DND-41 (cell line): Measurements from ENCODE around the gene SP140.

Experiments used
- EZH2 ChIP-seq: IDR thresholded peaks from 3 replicates; pipeline ENCODE4 v1.6.1; 2012; ENCODE audit warnings: borderline replicate concordance, low read depth, mild to moderate bottlenecking, moderate library complexity, low read length, inconsistent platforms; ENCODE audit not compliant: severe bottlenecking
- TF ChIP-seq, protein P1 (sequence below): IDR thresholded peaks from 2 replicates; pipeline ENCODE4 v1.5.1; 2012; ENCODE audit warnings: borderline replicate concordance, low read length, moderate library complexity, mild to moderate bottlenecking; ENCODE audit not compliant: poor library complexity, severe bottlenecking; ENCODE audit errors: extremely low read depth

DNA sequence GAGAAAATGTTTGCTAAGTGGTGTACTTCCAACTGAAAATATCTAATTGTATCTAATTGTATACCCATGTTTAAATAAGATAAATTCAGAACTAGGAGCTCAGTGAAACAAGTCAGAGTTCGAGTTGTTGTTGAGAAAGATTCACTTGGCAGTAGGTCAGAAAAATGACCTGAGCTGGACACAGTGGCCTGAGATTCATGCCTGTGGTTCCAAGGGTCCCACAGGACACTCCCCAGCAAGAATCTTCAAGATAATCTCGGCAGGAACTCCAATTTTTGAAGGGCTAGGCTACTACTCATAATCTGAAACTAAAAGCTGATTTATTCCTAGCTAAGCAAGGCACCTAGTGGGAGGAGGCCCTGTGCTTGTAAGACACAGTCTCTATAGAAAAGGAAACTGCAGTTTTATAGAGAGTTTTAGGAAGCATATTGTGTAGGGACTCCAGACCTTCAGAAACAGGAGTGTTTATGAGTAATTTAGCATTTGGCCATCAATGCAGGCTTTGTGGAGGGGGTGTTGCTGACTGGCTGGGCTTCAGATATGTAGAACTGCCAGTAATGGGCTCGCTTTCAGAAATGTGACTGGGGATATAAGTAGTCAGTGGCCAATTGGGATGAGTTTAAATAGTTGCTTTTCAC is 43.2 kb downstream of the SP140 start:
- TF ChIP-seq, protein P1, sequence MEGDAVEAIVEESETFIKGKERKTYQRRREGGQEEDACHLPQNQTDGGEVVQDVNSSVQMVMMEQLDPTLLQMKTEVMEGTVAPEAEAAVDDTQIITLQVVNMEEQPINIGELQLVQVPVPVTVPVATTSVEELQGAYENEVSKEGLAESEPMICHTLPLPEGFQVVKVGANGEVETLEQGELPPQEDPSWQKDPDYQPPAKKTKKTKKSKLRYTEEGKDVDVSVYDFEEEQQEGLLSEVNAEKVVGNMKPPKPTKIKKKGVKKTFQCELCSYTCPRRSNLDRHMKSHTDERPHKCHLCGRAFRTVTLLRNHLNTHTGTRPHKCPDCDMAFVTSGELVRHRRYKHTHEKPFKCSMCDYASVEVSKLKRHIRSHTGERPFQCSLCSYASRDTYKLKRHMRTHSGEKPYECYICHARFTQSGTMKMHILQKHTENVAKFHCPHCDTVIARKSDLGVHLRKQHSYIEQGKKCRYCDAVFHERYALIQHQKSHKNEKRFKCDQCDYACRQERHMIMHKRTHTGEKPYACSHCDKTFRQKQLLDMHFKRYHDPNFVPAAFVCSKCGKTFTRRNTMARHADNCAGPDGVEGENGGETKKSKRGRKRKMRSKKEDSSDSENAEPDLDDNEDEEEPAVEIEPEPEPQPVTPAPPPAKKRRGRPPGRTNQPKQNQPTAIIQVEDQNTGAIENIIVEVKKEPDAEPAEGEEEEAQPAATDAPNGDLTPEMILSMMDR: no peak
- no peak for TF ChIP-seq EZH2
